Transverse colon (tissue), 4 donors: ENCODE measurements around the gene GPC1.

Source experiments
- CTCF ChIP-seq, 5 experiments: fragments of 200-600 bp in 3 of 5; fragments of 450-650 bp in 2 of 5; sonication (generic) in 3 of 5; IDR thresholded peaks; 1 replicate in 2 of 5; 2 replicates in 3 of 5; pipeline ENCODE4 v1.5.1; 2016 to 2017; ENCODE audit warnings: antibody characterized with exemption in 5 of 5, inconsistent platforms in 3 of 5, mild to moderate bottlenecking in 2 of 5, moderate library complexity in 1 of 5
- EP300 ChIP-seq: sonication (generic); formaldehyde crosslinking; IDR thresholded peaks from one replicate; pipeline ENCODE4 v1.6.1; 2017; ENCODE audit warnings: antibody characterized with exemption, low read depth
- POLR2A ChIP-seq: fragments of 450-650 bp; IDR thresholded peaks from one replicate; pipeline ENCODE4 v1.6.1; 2016; ENCODE audit warnings: antibody characterized with exemption, mild to moderate bottlenecking, moderate library complexity
- POLR2AphosphoS5 ChIP-seq, 3 donors: sonication (generic); formaldehyde crosslinking; IDR thresholded peaks; one replicate each; pipeline ENCODE4 v1.6.1; 2016; ENCODE audit warnings: antibody characterized with exemption in 3 of 3

GRCh38 chr2:240421381-240421780, 14.1 kb upstream of the GPC1 start:
- TF ChIP-seq POLR2A (no peak), POLR2AphosphoS5 (IDR thresholded peaks at IDR 0.05) (no peak), CTCF (IDR thresholded peaks at IDR 0.05) (no peak), EP300 (no peak)
